GM19025 (cell line): ENCODE results near the gene ZNF184.

Experiments
- ATAC-seq: cut with Tn5 transposase; IDR thresholded peaks from one replicate; pipeline ENCODE4 v1.9.1; 2021; ENCODE audit warnings: mild to moderate bottlenecking, low read depth, moderate library complexity; ENCODE audit not compliant: unreplicated experiment

Gene ZNF184

DNA sequence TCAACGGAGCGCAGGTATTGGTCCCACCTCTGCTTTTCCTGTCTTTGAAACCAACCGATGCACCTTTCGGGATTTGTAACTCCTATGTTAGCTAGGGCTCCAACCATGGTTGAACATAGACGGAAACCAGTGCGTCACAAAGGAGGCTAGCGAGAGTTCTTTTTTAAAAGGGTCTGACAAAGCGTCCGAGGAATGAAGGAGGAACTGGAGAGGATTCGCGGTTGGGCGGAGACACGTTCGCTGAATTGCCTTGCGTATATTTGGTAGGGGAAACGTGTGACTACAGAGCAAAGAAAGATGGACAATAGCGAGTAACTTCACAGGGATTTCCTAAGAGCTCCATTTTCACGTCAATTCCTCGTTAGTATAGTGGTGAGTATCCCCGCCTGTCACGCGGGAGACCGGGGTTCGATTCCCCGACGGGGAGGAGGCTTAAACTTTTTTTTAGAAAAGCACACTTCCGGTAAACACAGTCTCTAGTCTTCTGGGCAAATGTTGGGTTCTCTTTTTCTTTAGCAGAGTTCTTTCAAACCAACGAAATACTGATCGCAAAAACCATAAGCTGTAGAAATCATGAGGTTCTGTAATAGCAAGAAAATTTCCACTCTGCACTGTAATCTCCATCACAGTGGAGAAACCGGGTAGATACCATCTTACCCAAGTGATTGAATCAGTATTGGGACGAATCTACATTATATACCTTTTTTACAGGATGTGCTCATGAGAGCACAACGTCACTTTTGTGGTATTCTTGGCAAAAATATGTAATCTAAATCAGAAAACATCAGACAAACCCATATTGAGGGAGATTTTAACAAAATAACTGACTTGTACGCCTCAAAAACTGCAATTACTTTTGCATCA lies 6.6 kb upstream of the ZNF184 start:
- ATAC-seq, result peak; percentile 53

DNA sequence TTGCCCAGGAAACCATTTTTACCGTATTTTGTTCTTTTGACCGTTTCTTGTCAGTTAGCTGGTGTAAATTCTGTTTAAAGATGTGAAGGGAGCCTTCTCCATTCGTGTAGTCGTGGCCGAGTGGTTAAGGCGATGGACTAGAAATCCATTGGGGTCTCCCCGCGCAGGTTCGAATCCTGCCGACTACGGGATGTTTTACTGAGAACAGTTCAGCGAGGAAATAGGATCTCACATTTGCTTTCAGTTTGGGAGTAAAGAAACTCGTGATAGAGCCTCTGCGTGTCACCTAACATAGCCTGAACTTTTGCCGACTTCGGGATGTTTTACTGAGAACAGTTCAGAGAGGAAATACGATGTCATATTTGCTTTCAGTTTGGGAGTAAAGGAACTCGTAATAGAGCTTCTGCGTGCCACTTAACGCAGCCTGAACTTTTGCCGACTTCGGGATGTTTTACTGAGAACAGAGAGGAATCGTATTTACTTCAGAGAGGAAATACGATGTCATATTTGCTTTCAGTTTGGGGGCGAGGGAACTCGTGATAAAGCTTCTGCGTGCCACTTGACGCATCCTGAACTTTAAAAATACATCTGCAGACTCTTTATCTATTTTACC lies 5.9 kb upstream of the ZNF184 start:
- ATAC-seq, result peak; percentile 60

DNA sequence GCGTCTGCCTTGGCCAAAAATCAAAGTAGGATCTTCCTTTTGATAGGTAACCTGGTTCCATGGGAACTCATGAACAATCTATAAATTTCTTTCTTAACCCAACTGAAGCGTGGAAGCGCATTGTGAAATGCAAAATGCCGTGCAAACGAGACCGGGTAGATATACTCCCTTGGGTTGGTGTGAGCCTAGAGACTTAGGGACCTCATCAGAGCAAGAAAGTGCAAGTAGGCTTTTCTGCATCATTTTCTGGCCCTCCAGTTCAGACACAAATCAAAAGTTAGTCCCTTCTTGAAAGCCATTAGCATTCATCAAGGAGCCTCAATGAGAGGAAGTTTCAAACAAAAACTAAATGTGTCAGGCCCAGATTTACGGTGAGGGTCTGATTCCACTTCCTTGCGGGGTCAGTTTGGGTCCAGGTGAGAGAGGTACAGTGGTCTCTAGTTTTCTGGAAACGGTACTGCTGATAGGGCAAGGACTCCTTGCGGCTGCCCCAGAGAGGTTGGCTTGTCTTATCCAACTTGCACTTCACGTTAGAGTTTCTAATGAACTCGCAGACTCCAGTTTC lies 5.3 kb upstream of the ZNF184 start:
- ATAC-seq, result peak; percentile 5

DNA sequence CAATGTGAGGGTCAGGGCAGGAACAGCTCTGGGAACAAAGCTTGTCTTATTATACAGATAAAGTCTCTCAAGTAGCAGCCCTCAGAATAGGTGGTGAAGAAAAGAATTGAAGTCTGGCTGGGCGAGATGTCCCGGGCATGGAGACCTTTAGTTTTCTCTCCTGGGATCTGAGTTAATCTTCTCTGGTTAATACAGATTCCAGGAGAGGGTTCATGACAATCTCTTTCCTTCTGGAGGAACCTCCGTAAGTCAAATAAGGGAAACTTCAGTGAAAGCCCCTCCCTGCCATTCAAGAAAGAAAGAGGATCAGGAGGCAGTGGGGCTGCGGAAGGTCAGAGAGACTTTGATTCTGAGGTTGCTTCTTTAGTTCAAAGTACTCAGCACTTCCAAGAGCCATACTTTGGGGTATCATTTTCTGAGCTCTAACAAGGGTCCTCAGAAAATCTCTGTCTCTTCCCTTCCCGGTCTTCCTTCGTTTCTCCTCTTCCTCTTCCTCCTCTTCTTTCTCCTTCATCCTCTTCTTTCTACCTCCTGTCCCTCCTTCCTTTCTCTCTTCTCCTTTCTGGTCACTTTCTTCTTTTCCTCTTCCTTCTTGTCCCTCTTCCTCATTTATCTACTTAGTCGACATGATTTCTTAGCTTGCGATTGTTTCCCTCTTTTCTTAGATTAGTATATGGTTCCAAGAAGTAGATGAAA lies 4.6 kb upstream of the ZNF184 start:
- no peak for ATAC-seq

DNA sequence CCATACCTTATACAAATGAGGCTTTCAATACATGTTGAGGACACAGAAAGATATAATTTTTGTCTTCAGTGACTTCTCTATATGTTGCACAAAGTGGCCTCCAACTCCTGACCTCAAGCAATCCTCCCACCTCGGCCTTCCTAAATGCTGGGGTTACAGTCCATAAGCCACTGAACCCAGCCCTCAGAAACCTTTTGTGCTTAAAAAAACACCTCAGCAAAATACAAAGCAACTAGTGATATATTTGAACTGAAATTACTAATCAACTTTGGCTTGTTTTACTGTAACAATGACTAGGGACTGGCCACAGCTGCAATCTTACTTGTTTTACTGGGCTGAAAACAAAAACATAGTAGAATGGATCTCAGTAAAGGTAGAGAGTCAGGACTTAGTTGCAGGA lies 3.2 kb upstream of the ZNF184 start:
- no peak for ATAC-seq

DNA sequence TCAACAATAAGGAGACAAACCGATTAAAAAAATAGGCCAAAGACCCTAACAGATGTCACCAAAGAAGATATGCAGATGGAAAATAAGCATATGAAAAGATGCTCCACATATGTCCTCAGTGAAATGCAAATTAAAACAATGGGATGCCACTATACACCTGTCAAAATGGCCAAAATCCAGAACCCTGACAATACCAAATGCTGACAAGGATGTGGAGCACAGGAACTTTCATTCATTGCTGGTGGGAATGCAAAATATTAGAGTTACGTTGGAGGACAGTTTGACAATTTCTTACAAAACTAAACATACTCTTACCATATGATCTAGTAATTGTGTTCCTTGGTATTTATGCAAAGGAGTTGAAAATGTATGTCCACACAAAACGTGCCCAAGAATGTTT lies 1.8 kb upstream of the ZNF184 start:
- ATAC-seq, result no peak

DNA sequence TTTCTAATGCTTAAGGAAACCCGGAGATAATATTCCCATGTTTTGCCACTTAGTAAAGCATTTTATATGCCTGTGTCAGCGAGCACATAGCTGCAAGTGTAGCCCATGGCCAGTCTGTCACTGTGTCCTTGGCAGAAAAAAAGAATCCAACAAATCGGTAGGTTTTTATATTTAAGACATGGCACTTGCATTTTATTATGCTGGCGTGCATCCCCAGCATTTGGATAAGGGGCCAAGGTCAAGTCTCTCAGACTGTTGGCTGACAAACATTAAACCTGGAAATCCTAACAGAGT lies 1.2 kb upstream of the ZNF184 start:
- no peak for ATAC-seq

DNA sequence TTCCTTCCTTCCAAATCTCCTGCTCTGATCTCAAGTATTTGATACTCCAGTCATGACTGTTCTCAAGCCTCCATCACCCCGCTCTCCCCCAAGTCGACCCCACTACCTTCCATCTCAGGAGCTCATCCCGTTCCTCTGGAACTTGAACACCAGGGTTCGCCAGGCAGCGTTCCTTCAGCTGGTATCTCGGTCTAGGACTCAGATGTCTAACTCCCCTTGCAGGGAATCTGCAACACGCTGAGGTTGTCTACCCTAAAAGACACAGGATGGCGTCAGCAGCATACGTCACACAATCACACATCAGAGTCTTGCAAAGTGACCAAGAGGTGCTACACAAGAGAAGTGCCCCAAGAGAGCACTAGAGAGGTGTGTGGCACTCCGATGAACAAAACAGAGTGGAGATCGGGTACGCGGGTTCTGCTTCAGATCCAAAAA lies 706 bp downstream of the ZNF184 start:
- ATAC-seq, result peak; percentile 21

DNA sequence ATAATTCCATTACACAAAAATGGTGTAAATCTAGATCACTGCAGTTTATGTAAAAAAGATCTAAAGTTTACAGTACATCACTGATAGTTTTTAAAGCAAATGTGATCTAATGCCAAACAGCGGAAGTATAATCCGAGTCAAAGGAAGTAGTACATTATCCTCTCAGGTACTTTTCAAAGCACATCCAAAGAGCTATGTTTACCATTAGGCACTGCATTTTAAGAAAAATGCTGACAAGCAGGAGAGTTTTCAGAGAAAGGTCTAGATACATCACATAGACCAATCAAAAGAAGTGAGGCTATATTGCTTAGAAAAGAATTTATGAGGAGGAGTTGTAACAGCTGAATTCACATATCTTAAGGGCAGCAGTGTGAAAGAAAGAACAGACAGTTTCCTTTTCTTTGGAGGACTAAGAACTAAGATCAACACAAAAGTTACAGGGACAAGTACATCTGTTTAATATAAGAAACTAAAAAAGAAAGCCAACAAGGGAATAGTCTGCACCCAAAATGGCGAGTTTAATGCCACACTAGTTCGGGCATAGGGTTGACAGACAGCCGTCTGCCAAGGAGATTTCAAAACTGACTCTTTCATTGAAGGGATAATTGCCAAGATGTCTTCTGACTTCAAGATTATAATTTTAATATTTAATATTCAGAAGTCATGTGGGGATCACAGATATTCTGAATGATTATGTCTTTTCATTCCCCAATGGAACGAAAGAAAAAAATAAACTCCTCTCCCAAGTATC lies 1.4 kb downstream of the ZNF184 start:
- no peak for ATAC-seq

DNA sequence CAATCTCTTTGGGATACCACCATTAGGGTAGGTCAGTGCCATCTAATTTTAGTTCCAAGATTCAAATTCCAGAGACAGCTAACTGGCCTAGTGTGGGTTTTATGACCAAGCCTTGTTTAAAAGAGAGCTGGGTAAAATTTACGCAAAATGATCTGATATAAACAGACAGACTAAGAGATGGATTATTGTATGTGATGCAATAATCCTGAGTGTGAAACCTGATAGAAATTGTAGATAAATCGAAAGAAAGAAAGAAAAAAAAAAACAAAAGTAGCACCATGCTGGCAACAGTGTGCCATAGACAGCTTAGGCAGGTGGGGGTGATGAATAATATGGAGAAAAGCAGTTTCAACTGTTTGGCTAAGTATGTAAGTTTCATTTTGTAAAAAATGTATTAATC lies 2.9 kb downstream of the ZNF184 start:
- ATAC-seq, result no peak

DNA sequence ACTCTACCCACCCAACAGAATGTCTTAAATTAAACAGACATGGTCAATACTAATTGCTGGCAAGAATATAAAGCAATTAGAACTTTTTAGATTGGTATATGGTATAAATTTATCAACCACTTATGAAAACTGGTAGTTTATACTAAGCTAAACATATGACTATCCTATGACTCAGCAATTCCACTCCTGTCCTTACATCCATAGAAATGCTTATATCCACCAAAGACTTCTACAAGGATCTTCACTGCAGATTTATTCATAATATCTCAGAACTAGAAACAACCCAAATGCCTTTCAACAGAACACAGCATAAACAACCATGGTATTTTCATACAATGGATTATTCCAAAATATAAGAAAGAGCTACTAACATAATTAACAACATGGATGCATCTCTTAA lies 4.6 kb downstream of the ZNF184 start:
- no peak for ATAC-seq

DNA sequence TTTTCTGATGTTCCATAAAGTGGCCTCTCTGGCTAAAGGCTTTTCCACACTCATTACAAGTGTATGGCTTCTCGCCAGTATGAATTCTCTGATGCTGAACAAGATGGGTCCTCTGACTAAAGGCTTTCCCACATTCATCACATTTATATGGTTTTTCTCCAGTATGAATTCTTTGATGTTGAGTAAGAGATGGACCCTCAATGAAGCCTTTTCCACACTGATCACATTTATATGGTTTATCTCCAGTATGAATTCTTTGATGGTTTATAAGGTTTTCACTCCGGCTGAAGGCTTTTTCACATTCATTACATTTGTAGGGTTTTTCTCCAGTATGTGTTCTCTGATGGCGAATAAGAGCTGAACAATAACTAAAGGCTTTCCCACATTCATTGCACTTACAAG lies 20.4 kb downstream of the ZNF184 start:
- no peak for ATAC-seq

DNA sequence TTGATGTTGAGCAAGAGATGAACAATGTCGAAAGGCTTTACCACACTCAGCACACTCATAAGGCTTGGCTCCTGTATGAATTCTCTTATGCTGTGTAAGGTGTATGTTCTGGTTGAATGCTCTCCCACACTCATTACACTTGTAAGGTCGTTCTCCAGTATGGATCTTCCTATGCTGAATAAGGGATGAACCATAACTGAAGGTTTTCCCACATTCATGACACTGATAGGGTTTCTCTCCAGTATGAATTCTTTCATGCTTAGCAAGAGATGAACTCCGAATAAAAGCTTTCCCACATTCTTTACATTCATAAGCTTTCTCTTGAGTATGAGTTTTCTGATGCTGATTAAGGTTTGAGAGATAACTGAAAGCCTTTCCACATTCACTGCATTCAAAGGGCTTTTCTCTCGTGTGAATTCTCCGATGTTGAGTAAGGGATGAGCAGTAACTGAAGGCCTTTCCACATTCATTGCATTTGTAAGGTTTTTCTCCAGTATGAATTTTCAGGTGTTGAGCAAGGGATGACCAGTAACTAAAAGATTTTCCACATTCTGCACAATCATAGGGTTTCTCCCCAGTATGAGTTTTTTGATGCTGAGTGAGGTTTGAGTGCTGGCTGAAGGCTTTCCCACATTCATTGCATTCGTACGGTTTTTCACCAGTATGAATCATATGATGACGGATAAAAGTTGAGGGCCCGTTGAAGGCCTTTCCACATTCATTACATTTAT lies 21.1 kb downstream of the ZNF184 start:
- ATAC-seq, result no peak

DNA sequence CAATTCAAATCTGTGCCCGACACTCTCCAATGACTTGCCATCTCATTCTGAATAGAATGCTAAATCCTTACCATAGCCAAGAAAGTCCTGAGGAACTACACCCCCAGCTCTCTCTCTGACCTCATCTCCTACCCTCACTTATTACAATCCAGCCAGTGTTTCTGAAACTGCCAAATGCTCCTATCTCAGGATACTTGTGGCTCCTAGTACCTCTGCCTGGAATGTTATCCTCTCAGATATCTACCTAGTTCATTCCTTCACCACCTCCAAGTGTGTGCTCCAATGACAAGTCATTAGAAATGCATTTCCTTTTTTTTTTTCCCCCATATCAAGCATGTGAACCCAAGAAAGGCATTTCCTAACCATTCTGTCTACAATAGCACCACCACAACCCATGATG lies 24.4 kb downstream of the ZNF184 start:
- ATAC-seq, result no peak

DNA sequence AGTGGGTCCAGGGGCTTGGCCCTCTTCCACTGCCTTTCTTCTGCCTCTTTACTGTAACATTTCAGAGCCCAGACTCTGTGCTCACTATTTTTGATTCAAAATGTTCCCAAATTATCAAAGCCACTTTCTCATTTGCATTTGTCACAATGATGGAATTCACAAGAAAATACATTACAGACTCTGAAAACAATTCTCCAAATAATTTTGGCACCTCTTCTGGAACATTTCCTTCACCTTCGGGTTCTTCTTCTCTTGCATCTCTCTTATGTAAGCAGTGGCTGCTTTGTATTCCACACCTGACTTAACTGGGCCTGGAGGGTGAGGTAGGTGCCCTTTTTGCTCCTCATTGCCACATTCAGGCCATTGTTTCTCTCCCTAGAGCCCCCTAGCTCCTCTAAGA lies 30.0 kb downstream of the ZNF184 start:
- ATAC-seq, result no peak

DNA sequence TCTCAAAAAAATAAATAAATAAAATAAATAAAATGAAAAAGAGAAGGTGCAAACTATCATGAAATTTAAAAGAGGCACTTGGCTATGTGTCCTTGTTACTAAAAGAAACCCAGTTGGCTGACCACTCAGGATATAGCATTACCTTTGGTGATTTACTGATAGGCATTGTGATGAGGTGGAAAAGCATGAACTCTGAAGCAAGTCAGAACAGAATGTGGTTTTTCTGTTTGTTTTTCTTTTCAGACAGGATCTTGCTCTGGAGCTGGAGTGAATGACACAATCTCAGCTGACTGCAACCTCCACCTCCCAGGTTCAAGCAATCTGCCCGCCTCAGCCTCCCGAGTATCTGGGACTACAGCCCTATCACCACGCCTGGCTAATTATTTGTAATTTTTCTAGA lies 31.9 kb downstream of the ZNF184 start:
- ATAC-seq, result no peak

DNA sequence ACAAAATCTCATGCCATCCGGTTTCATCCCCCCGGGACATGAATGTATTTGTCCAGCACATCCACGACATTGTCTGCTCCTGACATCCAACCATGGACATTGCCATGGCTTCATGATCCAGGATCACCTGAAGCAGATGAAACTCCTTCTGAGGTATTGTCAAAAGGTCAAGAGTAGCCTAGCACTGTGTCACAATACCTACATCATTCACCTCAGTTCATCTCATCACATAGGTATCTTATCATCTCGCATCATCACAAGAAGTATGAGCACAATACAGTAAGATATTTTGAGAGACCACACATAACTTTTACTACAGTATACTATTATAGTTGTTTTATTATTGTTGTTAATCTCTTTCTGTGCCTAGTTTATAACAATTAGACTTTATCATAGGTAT lies 33.5 kb downstream of the ZNF184 start:
- ATAC-seq, result no peak

DNA sequence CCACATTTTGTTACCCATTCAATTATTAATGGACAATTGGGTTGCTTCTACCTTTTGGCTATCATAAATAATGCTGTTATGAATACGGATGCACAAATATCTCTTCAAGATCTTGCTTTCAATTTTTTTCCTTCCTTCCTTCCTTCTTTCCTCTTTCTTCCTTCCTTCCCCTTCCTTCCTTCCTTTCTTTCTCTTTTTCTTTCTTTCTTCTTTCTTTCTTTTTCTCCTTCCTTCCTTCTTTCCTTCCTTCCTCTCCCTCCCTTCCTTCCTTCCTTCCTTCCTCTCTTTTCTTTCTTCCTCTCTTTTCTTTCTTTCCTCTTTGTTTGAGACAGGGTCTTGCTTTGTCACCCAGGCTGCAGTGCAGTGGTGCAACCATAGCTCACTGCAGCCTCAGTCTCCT lies 39.2 kb downstream of the ZNF184 start:
- no peak for ATAC-seq

DNA sequence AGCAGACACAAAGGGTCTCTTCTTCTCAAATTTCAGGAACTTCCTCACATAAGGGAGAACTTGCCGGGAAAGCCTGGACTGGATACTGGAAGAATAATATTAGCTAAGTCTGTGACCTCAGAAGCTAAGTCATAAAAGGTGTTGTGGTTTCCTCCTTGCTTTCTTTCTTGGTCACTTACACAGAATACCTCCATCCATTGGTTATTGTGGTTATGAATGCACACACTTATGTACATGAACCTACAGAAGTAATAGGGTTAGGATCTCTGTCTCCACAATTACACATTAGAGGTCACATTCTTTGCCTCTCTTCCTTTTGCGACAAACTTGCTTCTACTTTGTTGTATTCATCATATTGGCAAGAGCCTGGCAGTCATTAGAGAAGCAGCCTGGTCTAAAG lies 43.9 kb downstream of the ZNF184 start:
- no peak for ATAC-seq

DNA sequence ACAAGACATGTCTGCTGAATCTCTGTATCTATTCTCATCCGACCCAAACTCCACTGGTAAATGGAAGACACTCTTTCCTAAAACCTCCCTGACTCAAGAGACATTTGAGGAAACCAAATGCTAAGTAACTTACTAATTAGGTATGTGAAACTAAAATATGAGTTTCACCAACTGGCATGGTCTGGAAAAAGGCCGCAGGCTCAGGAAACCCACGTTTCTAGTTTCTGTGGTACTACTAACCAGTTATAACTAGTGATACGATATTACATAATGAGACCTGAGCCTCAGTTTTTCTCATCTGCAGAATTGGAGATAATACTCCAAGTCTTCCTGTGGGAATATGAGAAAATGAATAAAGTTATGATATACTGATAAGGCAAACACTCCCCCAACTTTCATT lies 44.4 kb downstream of the ZNF184 start:
- ATAC-seq, result no peak
